HepG2 (cell line): Measurements from ENCODE around the gene EPB41L1. TPM values are rescaled to one million over a fixed set of nuclear protein-coding genes. Genes with fewer than 3 reads are reported as not detected.
A peak's percentile ranks its signal among the peaks of the same experiment; 100 is the strongest.

ENCODE experiments used
- AGO2 ChIP-seq: fragments of 200-400 bp; formaldehyde crosslinking; optimal IDR thresholded peaks from 2 replicates; pipeline ENCODE3; 2017; ENCODE audit warnings: mild to moderate bottlenecking, low read depth, low read length, moderate library complexity
- CAMTA2 ChIP-seq: sonication (generic); formaldehyde crosslinking; IDR thresholded peaks from 2 replicates; pipeline ENCODE4 v1.4.0; 2020; ENCODE audit warnings: mild to moderate bottlenecking, missing genetic modification reagents, borderline replicate concordance
- DMAP1 ChIP-seq: IDR thresholded peaks from 2 replicates; pipeline ENCODE4 v1.6.1; 2016
- FOXK2 ChIP-seq: fragments of 450-650 bp; IDR thresholded peaks from 2 replicates; pipeline ENCODE4 v1.6.1; 2016
- KAT8 ChIP-seq: IDR thresholded peaks from 2 replicates; pipeline ENCODE4 v1.6.1; 2016; ENCODE audit warnings: missing genetic modification reagents, missing compliant biosample characterization
- KDM3A ChIP-seq: IDR thresholded peaks from 2 replicates; pipeline ENCODE4 v1.6.1; 2018; ENCODE audit warnings: low read depth, missing compliant biosample characterization
- KLF6 ChIP-seq: IDR thresholded peaks from 2 replicates; pipeline ENCODE4 v1.8.0; 2016; ENCODE audit warnings: missing biosample characterization, missing genetic modification reagents
- KMT2A ChIP-seq: sonication (generic); formaldehyde crosslinking; IDR thresholded peaks from 2 replicates; pipeline ENCODE4 v1.4.0; 2020; ENCODE audit warnings: missing genetic modification reagents
- MAX ChIP-seq: IDR thresholded peaks from 2 replicates; pipeline ENCODE4 v1.6.1; 2012; ENCODE audit warnings: inconsistent platforms
- NR2F2 ChIP-seq: IDR thresholded peaks from 2 replicates; pipeline ENCODE4 v1.6.1; 2012; ENCODE audit warnings: low read depth, inconsistent platforms, borderline replicate concordance
- PHF20 ChIP-seq: sonication (generic); formaldehyde crosslinking; IDR thresholded peaks from 2 replicates; pipeline ENCODE4 v1.5.0; 2020; ENCODE audit warnings: mild to moderate bottlenecking, missing genetic modification reagents
- PHF5A ChIP-seq: IDR thresholded peaks from one replicate; pipeline ENCODE4 v1.6.1; 2018; ENCODE audit warnings: low read depth, missing genetic modification reagents; ENCODE audit not compliant: unreplicated experiment
- RBAK ChIP-seq: sonication (generic); formaldehyde crosslinking; IDR thresholded peaks from 2 replicates; pipeline ENCODE4 v1.5.1; 2020; ENCODE audit warnings: mild to moderate bottlenecking, missing genetic modification reagents
- REL ChIP-seq: sonication (generic); formaldehyde crosslinking; conservative IDR thresholded peaks from 2 replicates; pipeline ENCODE4 v1.8.0; 2022; ENCODE audit warnings: mild to moderate bottlenecking, missing genetic modification reagents, moderate library complexity
- SATB2 ChIP-seq: sonication (generic); formaldehyde crosslinking; IDR thresholded peaks from 2 replicates; pipeline ENCODE4 v1.5.0; 2020; ENCODE audit warnings: missing genetic modification reagents
- SMAD3 ChIP-seq: sonication (generic); formaldehyde crosslinking; IDR thresholded peaks from 2 replicates; pipeline ENCODE4 v1.4.0; 2020; ENCODE audit warnings: missing genetic modification reagents
- SP2 ChIP-seq: sonication (generic); formaldehyde crosslinking; IDR thresholded peaks from 2 replicates; pipeline ENCODE4 v1.5.1; 2020; ENCODE audit warnings: mild to moderate bottlenecking, missing genetic modification reagents
- SPEN ChIP-seq: sonication (generic); formaldehyde crosslinking; IDR thresholded peaks from 2 replicates; pipeline ENCODE4 v1.5.1; 2020; ENCODE audit warnings: low read depth, mild to moderate bottlenecking, missing genetic modification reagents
- TAF1 ChIP-seq: sonication (generic); formaldehyde crosslinking; IDR thresholded peaks from 2 replicates; pipeline ENCODE4 v1.4.0; 2020; ENCODE audit warnings: missing genetic modification reagents
- TARDBP ChIP-seq: sonication (generic); formaldehyde crosslinking; IDR thresholded peaks from 2 replicates; pipeline ENCODE4 v1.8.0; 2022; ENCODE audit warnings: mild to moderate bottlenecking, missing genetic modification reagents
- TP53 ChIP-seq: sonication (generic); formaldehyde crosslinking; conservative IDR thresholded peaks from 2 replicates; pipeline ENCODE4 v1.4.0; 2020; ENCODE audit warnings: missing genetic modification reagents
- ZBTB1 ChIP-seq: sonication (generic); formaldehyde crosslinking; IDR thresholded peaks from 2 replicates; pipeline ENCODE4 v1.4.0; 2020; ENCODE audit warnings: missing genetic modification reagents, borderline replicate concordance
- ZNF121 ChIP-seq: sonication (generic); formaldehyde crosslinking; IDR thresholded peaks from 2 replicates; pipeline ENCODE4 v1.5.0; 2020; ENCODE audit warnings: mild to moderate bottlenecking, missing genetic modification reagents
- ZNF235 ChIP-seq: sonication (generic); formaldehyde crosslinking; IDR thresholded peaks from 2 replicates; pipeline ENCODE4 v1.8.1; 2023; ENCODE audit warnings: mild to moderate bottlenecking, missing genetic modification reagents, borderline replicate concordance
- ZNF280B ChIP-seq: sonication (generic); formaldehyde crosslinking; IDR thresholded peaks from 2 replicates; pipeline ENCODE4 v1.5.0; 2020; ENCODE audit warnings: missing genetic modification reagents, mild to moderate bottlenecking, borderline replicate concordance
- ZNF296 ChIP-seq: sonication (generic); formaldehyde crosslinking; conservative IDR thresholded peaks from 2 replicates; pipeline ENCODE4 v1.5.0; 2020; ENCODE audit warnings: mild to moderate bottlenecking, missing genetic modification reagents
- ZNF556 ChIP-seq: sonication (generic); formaldehyde crosslinking; IDR thresholded peaks from 2 replicates; pipeline ENCODE4 v1.4.0; 2020; ENCODE audit warnings: mild to moderate bottlenecking, missing genetic modification reagents, borderline replicate concordance
- ZNF704 ChIP-seq: sonication (generic); formaldehyde crosslinking; IDR thresholded peaks from 2 replicates; pipeline ENCODE4 v1.8.1; 2023; ENCODE audit warnings: mild to moderate bottlenecking, inconsistent platforms, moderate library complexity, missing genetic modification reagents, borderline replicate concordance
- polyA plus RNA-seq, 8 experiments: library from polyadenylated mRNA; depleted of rRNA in 3 of 8; stranded (reverse) in 7 of 8; unstranded in 1 of 8; fragments of >200 nt; fragmentation: Illumina TruSeq in 4 of 8; extraction: Trizol in 4 of 8; gene quantifications; 2 replicates each; pipeline versions ENCODE4 v1.2.1 to v1.2.3, GENCODE V29; 2011 to 2016; ENCODE audit warnings: low read depth in 4 of 8, missing spikeins in 1 of 8, mixed read lengths in 1 of 8; ENCODE audit not compliant: insufficient read depth in 1 of 8
- total RNA-seq, 5 experiments: library from RNA; depleted of rRNA; stranded (reverse); fragments of >200 nt; fragmentation: Illumina TruSeq; extraction: Trizol; gene quantifications; 2 replicates each; pipeline ENCODE4 v1.2.3, GENCODE V29; 2016; ENCODE audit warnings: low read depth in 1 of 5

The EPB41L1 gene
- total and polyA plus RNA-seq, 2 of the 13 experiments (the other 11 are each of a cell fraction or from before 2014, with no cell fraction given) = 16.7 to 39.0 TPM

- TF ChIP-seq ZNF704 (CRISPR knock-in tag) (no peak; the same call in 1 of the 2 replicates), TP53 (no peak), NR2F2 (no peak), TARDBP (CRISPR knock-in tag) (no peak; the same call in 1 of the 2 replicates), DMAP1 (peak; percentile 79), FOXK2 (no peak), PHF20 (CRISPR knock-in tag) (no peak), KMT2A (CRISPR knock-in tag) (no peak), SMAD3 (CRISPR knock-in tag) (peak; percentile 10; the same call in 1 of the 2 replicates), ZNF280B (CRISPR knock-in tag) (no peak; the same call in 1 of the 2 replicates), MAX (peak; percentile 66; the same call in 1 of the 2 replicates), TAF1 (CRISPR knock-in tag) (peak; percentile 41; the same call in 1 of the 2 replicates), PHF5A (CRISPR knock-in tag) (peak; percentile 22), ZNF235 (CRISPR knock-in tag) (no peak), KAT8 (CRISPR knock-in tag) (no peak; the same call in 1 of the 2 replicates), SP2 (peak; percentile 39; the same call in 1 of the 2 replicates), REL (CRISPR knock-in tag) (no peak), ZNF121 (CRISPR knock-in tag) (peak; percentile 20; the same call in 1 of the 2 replicates), ZNF556 (CRISPR knock-in tag) (no peak), SPEN (peak; percentile 66; the same call in 1 of the 2 replicates), CAMTA2 (CRISPR knock-in tag) (peak; percentile 51; the same call in 1 of the 2 replicates), AGO2 (no peak), KLF6 (CRISPR knock-in tag) (peak; percentile 63; the same call in 1 of the 2 replicates), KDM3A (CRISPR knock-in tag) (no peak), ZNF296 (CRISPR knock-in tag) (no peak; the same call in 1 of the 2 replicates), RBAK (CRISPR knock-in tag) (no peak), ZBTB1 (no peak), SATB2 (peak; percentile 50; the same call in 1 of the 2 replicates)
These were observed 28.1 kb downstream of the EPB41L1 start (continued) for GRCh38 chr20:36182604-36183154.
